Heart right ventricle (tissue), 16 donors: ENCODE measurements around the gene CIC. TPM values are rescaled to one million over a fixed set of nuclear protein-coding genes. Genes with fewer than 3 reads are reported as not detected.

ENCODE experiments used
- ATAC-seq, 8 donors: fragments of 200-7000 bp; cut with Tn5 transposase; one replicate each; pipeline ENCODE4 v1.9.1; 2020; ENCODE audit warnings: mild to moderate bottlenecking in 8 of 8, moderate library complexity in 8 of 8, moderate number of reproducible peaks in 1 of 8
- DNase-seq, 2 donors: peaks; one replicate each; pipeline ENCODE4 v3.0.0-alpha.2; 2020
- H3K27ac ChIP-seq, 10 donors: fragments of 200-600 bp; sonication (generic) in 2 of 10; one replicate each; pipeline versions ENCODE4 v1.5.0 to v1.8.0; 2020 to 2022; ENCODE audit warnings: mild to moderate bottlenecking in 3 of 10
- H3K27me3 ChIP-seq, 7 donors: fragments of 200-600 bp; one replicate each; pipeline ENCODE4 v1.8.0; 2021 to 2022; ENCODE audit warnings: mild to moderate bottlenecking in 2 of 7
- H3K36me3 ChIP-seq, 9 donors: fragments of 200-600 bp; sonication (generic) in 1 of 9; one replicate each; pipeline versions ENCODE4 v1.5.0 to v1.8.0; 2020 to 2022; ENCODE audit warnings: mild to moderate bottlenecking in 2 of 9
- H3K4me1 ChIP-seq, 9 donors: fragments of 200-600 bp; sonication (generic) in 1 of 9; one replicate each; pipeline versions ENCODE4 v1.5.0 to v1.8.0; 2020 to 2022; ENCODE audit warnings: mild to moderate bottlenecking in 4 of 9
- H3K4me3 ChIP-seq, 10 donors: fragments of 200-600 bp; sonication (generic) in 2 of 10; one replicate each; pipeline versions ENCODE4 v1.5.0 to v1.8.0; 2020 to 2022; ENCODE audit warnings: mild to moderate bottlenecking in 7 of 10, moderate library complexity in 2 of 10
- H3K9me3 ChIP-seq, 11 donors: fragments of 200-600 bp in 10 of 11; sonication (generic) in 2 of 11; one replicate each; pipeline versions ENCODE4 v1.5.0 to v1.8.0; 2013 to 2022; ENCODE audit warnings: mild to moderate bottlenecking in 2 of 11, control low read depth in 1 of 11, moderate library complexity in 1 of 11
- WGBS, 2 donors: extraction: QIAGEN DNeasy Blood & Tissue Kit; methylation state at CpG; one replicate each; pipeline ENCODE4 v1.1.7; 2013; ENCODE audit warnings: inconsistent platforms in 1 of 2; 5-methylcytosine and 5-hydroxymethylcytosine counted together
- intact Hi-C, 10 donors: fragments of 100-400 bp; cut with DNase I; formaldehyde crosslinking; loops; one replicate each; pipeline versions ENCODE4 v1.11.1 to v1.14.2; 2022
- polyA plus RNA-seq, 2 donors: library from polyadenylated mRNA; stranded (reverse); fragments of 200-250 nt; gene quantifications; one replicate each; pipeline ENCODE4 v1.2.3, GENCODE V29; 2013
- total RNA-seq, 10 donors: library from RNA; stranded (reverse); fragmentation: NEBNext Ultra II Directional in 3 of 10; extraction: Animal tissue kit (Norgen Biotek cat#: 25700) in 3 of 10; gene quantifications; one replicate each; pipeline versions ENCODE4 v1.2.1 to v1.2.4, GENCODE V29; 2021 to 2023
- TF ChIP-seq, protein P1 (sequence below), 9 donors: fragments of 200-600 bp; sonication (generic) in 2 of 9; IDR thresholded peaks; one replicate each; pipeline versions ENCODE4 v1.5.0 to v1.8.0; 2021 to 2022; ENCODE audit warnings: antibody characterized with exemption in 9 of 9, mild to moderate bottlenecking in 5 of 9, moderate library complexity in 1 of 9
- donor health status: Arrhythmogenic right ventricular cardiomyopathy.
- donor health status: ischemic (EF 13 %, LVEDD 7.1; RV severe dilation, severe dysfunction).
- donor health status: healthy with polysubstance abuse.
- donor health status: DM: no; HTN: yes; CAD: no.
- donor health status: DM: no; HTN: no; CAD: no.
- donor health status: ischemic (EF 25% LVEDD 6.9; RV normal size, moderate dysfunction).
- donor health status: ischemic (EF 25% LVEDD 5.7; RV mildly dilated, moderate dysfunction).
- donor health status: healthy.
- donor health status: DM: yes; HTN: yes; CAD: no.
- donor health status: Ischemic cardiomyopathy.
- donor health status: ischemic (EF 35%, LVEDD 5.7; RV mildly dilated, moderate dysfunction).
- donor health status: nonischemic (EF 11% LVEDD 7.7; RV severe dilation, severe dysfunction).
- donor health status: DM: yes; HTN: yes; CAD: no.
- donor health status: PGD.
- donor health status: ischemic (EF 29% LVEDD 5.4; RV normal size, mild dysfunction).
- donor health status: nonischemic (EF 23%, LVEDD 6.1; RV moderate dilation, normal function).

The CIC gene
- total and polyA plus RNA-seq, 12 donors: 17.6 to 42.0 (median 32.0) TPM

DNA sequence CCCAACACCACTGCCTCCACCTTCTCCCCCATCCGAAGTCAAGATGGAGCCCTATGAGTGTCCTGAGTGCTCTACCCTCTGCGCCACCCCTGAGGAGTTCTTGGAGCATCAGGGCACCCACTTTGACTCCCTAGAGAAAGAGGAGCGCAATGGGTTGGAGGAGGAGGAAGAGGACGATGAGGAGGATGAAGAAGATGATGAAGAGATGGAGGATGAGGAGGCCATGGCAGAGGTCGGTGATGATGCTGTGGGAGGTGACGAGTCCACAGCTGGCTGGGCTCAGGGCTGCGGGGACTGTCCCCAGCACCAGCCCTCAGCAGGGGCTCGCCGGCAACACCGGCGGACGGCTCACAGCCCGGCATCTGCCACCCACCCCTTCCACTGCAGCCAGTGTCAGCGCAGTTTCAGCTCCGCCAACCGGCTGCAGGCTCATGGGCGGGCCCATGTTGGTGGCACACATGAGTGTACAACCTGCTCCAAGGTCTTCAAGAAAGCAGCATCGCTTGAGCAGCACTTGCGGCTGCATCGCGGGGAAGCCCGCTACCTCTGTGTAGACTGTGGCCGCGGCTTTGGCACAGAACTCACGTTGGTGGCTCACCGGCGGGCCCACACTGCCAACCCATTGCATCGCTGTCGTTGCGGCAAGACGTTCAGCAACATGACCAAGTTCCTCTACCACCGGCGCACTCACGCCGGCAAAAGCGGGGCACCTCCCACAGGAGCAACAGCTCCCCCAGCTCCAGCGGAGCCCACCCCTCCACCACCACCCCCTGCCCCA is 43.9 kb upstream of the CIC start:
- WGBS, 2 donors: 96% methylated on average over 37 of the region's 37 CpGs
- no peak overlapping the region for H3K27ac ChIP-seq
- TF ChIP-seq, protein P1, sequence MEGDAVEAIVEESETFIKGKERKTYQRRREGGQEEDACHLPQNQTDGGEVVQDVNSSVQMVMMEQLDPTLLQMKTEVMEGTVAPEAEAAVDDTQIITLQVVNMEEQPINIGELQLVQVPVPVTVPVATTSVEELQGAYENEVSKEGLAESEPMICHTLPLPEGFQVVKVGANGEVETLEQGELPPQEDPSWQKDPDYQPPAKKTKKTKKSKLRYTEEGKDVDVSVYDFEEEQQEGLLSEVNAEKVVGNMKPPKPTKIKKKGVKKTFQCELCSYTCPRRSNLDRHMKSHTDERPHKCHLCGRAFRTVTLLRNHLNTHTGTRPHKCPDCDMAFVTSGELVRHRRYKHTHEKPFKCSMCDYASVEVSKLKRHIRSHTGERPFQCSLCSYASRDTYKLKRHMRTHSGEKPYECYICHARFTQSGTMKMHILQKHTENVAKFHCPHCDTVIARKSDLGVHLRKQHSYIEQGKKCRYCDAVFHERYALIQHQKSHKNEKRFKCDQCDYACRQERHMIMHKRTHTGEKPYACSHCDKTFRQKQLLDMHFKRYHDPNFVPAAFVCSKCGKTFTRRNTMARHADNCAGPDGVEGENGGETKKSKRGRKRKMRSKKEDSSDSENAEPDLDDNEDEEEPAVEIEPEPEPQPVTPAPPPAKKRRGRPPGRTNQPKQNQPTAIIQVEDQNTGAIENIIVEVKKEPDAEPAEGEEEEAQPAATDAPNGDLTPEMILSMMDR (IDR thresholded peaks at IDR 0.05): no peak
- peaks cover 4 to 19% (median 16%) of the 10 kb centered on the region in 9 donors for H3K4me1 ChIP-seq
- peaks cover 0 to 70% (median 30%) of the 10 kb centered on the region in 9 donors for H3K36me3 ChIP-seq
- H3K27me3 ChIP-seq: no peaks in the 10 kb centered on the region
- DNase-seq (no peak), ATAC-seq (no peak)
- no peaks in the 10 kb centered on the region for H3K9me3 ChIP-seq
- H3K4me3 ChIP-seq: no peak overlapping the region
- intact Hi-C loops: no loop called here

DNA sequence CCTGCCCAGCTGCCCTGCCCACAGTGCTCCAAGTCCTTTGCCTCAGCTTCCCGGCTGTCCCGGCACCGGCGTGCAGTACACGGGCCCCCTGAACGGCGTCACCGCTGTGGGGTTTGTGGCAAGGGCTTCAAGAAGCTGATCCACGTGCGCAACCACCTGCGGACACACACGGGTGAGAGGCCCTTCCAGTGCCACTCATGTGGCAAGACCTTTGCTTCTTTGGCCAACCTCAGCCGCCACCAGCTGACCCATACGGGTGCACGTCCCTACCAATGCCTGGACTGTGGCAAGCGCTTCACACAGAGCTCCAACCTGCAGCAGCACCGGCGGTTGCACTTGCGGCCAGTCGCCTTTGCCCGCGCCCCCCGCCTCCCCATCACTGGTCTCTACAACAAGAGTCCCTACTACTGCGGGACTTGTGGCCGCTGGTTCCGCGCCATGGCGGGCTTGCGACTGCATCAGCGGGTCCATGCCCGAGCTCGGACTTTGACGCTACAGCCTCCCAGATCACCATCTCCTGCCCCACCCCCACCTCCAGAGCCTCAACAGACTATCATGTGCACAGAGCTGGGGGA is 43.2 kb upstream of the CIC start:
- ATAC-seq: no peak
- H3K27ac ChIP-seq: no peak overlapping the region
- WGBS, 2 donors: 95 to 97% methylated on average over 33 of the region's 33 CpGs
- H3K9me3 ChIP-seq: no peaks in the 10 kb centered on the region
- peaks cover 3 to 19% (median 16%) of the 10 kb centered on the region in 9 donors for H3K4me1 ChIP-seq
- no peak overlapping the region for H3K4me3 ChIP-seq
- TF ChIP-seq, protein P1 (IDR thresholded peaks at IDR 0.05): no peak
- H3K27me3 ChIP-seq: no peaks in the 10 kb centered on the region
- peaks cover 0 to 77% (median 34%) of the 10 kb centered on the region in 9 donors for H3K36me3 ChIP-seq
- intact Hi-C loops: no loop called here
- no peak for DNase-seq

DNA sequence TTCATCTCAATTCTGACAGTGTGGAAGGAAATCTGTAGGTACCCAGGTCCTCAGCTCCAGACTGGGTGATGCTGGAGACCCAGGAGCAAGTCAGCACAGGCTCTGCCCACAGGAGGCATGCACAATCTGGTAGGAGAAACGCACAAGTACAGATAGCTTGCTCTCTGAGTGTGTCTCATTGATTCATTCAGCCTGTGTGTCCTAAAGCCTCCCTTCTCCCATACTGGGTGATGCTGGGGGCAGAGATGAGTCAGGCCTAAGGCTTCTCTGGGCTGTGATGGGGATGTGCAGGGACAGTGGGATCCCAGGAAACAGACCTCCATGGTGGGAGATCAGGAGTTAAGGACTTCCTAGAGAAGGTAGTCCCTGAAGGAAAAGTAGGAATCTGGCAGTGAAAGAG is 42.2 kb upstream of the CIC start:
- 86 to 98% methylated on average over 1 of the region's 1 CpG for WGBS, 2 donors
- DNase-seq: no peak
- Histone ChIP-seq H3K36me3 (peaks cover 0 to 87% (median 45%) of the 10 kb centered on the region in 9 donors), H3K27me3 (no peaks in the 10 kb centered on the region), H3K9me3 (no peaks in the 10 kb centered on the region), H3K4me1 (peaks cover 0 to 9% (median 5%) of the 10 kb centered on the region in 9 donors), H3K27ac (no peak overlapping the region), H3K4me3 (no peak overlapping the region)
- intact Hi-C loops: no loop called here
- ATAC-seq: no peak
- TF ChIP-seq, protein P1 (IDR thresholded peaks at IDR 0.05): no peak

DNA sequence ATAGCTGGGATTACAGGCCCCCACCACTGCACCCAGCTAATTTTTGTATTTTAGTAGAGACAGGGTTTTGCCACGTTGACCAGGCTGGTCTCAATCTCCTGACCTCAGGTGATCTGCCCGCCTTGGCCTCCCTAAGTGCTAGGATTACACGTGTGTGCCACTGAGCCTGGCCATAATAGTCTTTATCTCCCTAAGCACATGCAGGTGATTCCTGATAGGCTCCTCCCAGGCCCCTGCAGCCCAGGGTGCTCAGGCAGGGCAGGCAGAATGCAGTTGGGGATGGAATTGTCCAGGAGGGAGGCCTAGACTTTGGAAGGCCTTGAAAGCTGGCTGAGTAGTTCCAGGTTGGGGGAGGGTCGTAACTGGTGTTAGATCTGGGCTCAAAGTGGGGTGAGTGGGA is 40.4 kb upstream of the CIC start:
- TF ChIP-seq, protein P1 (IDR thresholded peaks at IDR 0.05): no peak
- ATAC-seq: no peak
- Histone ChIP-seq H3K27me3 (no peaks in the 10 kb centered on the region), H3K9me3 (no peaks in the 10 kb centered on the region), H3K4me3 (no peak overlapping the region), H3K27ac (no peak overlapping the region), H3K36me3 (peaks cover 0 to 98% (median 62%) of the 10 kb centered on the region in 9 donors), H3K4me1 (peaks cover 0 to 7% (median 3%) of the 10 kb centered on the region in 9 donors)
- WGBS, 2 donors: 76 to 82% methylated on average over 4 of the region's 4 CpGs
- DNase-seq: no peak
- intact Hi-C loops: no loop called here
